Omental fat pad (tissue), 4 donors: ENCODE data around the gene TBXAS1. TPM values are rescaled to one million over a fixed set of nuclear protein-coding genes. Genes with fewer than 3 reads are reported as not detected.

Source experiments
- ATAC-seq: fragments of 150-250 bp; one replicate; pipeline ENCODE4 v1.9.1; 2016; ENCODE audit warnings: mild to moderate bottlenecking, moderate library complexity; ENCODE audit not compliant: low FRiP score
- DNase-seq: peaks from one replicate; pipeline ENCODE4 v3.0.0-alpha.2; 2019; ENCODE audit warnings: low spot score
- CTCF ChIP-seq, 3 donors: fragments of 450-650 bp; IDR thresholded peaks; one replicate each; pipeline ENCODE4 v1.5.1; 2016 to 2017; ENCODE audit warnings: antibody characterized with exemption in 3 of 3, mild to moderate bottlenecking in 3 of 3, moderate library complexity in 2 of 3
- total RNA-seq, 4 donors: library from RNA; depleted of rRNA; stranded (reverse); fragments of >200 nt; gene quantifications; one replicate each; pipeline ENCODE4 v1.1.0, GENCODE V29; 2016

The TBXAS1 gene
- total RNA-seq, 4 donors from 2014 or later = 22.2 to 63.4 (median 48.6) TPM

GRCh38 chr7:140015471-140015970 is 186.5 kb downstream of the TBXAS1 start:
- no peak for DNase-seq
- no peak for TF ChIP-seq CTCF (IDR thresholded peaks at IDR 0.05)
- ATAC-seq = no peak

- TF ChIP-seq CTCF (IDR thresholded peaks at IDR 0.05) = no peak
- DNase-seq (no peak), ATAC-seq (no peak)
Observed at GRCh38 chr7:140016540-140016939, 187.5 kb downstream of the TBXAS1 start.

- ATAC-seq (no peak), DNase-seq (no peak)
- TF ChIP-seq CTCF (IDR thresholded peaks at IDR 0.05) = no peak
Observed at GRCh38 chr7:140017034-140017433, 188.0 kb downstream of the TBXAS1 start.

GRCh38 chr7:140017543-140017942 is 188.5 kb downstream of the TBXAS1 start:
- no peak for TF ChIP-seq CTCF (IDR thresholded peaks at IDR 0.05)
- no peak for DNase-seq
- ATAC-seq = no peak

GRCh38 chr7:140018125-140019043 is 189.3 kb downstream of the TBXAS1 start:
- DNase-seq (no peak), ATAC-seq (no peak)
- no peak for TF ChIP-seq CTCF (IDR thresholded peaks at IDR 0.05)

- ATAC-seq = no peak
- DNase-seq = no peak
- no peak for TF ChIP-seq CTCF (IDR thresholded peaks at IDR 0.05)
Observed at GRCh38 chr7:140019172-140019571, 190.1 kb downstream of the TBXAS1 start.

- no peak for ATAC-seq
- no peak for TF ChIP-seq CTCF (IDR thresholded peaks at IDR 0.05)
Observed at GRCh38 chr7:140019606-140020005, 190.5 kb downstream of the TBXAS1 start.

More at GRCh38 chr7:140019606-140020005, 190.5 kb downstream of the TBXAS1 start:
- no peak for DNase-seq
